ENCODE results near the gene EBLN1. TPM values are rescaled to one million over a fixed set of nuclear protein-coding genes. Genes with fewer than 3 reads are reported as not detected.
"Not testable (repeated sequence)": the region's sequence is repeated elsewhere in the genome, so short reads cannot be mapped to it uniquely, and the experiment has no call there.

Gene EBLN1
- total RNA-seq, 2 donors from 2014 or later = not detected

- no peaks in the 10 kb centered on the region for H3K36me3 Mint-ChIP-seq (ENCODE audit: insufficient read depth in 2 of 2)
- no peak overlapping the region for H3K4me3 Mint-ChIP-seq
- DNase-seq (no peak), ATAC-seq (replicated peaks in 1 of 2) (no peak)
- no peak overlapping the region for H3K27ac Mint-ChIP-seq
- no peaks in the 10 kb centered on the region for H3K9me3 Mint-ChIP-seq
- peaks cover 41% of the 10 kb centered on the region for H3K4me1 Mint-ChIP-seq (ENCODE audit: low read depth)
- no peaks in the 10 kb centered on the region for H3K27me3 Mint-ChIP-seq (ENCODE audit: low read depth)
Measured at GRCh38 chr10:22218448-22218847, 633 bp upstream of the EBLN1 start.

DNA sequence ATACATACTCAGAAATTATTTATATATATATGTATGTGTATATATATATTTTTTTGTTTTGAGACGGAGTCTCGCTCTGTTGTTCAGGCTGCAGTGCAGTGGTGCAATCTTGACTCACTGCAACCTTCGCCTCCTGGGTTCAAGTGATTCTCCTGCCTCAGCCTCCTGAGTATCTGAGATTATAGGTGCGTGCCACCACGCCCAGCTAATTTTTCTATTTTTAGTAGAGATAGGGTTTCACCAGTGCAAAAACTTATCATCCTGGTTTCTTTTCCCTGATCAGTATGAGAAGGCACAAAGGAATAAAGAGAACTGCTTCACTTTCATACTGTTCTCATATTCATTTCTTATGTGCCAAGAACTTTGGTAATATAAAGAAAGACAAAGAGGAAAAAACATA lies 731 bp downstream of the EBLN1 start:
- not testable (repeated sequence) for ATAC-seq (replicated peaks in 1 of 2)

GRCh38 chr10:22210267-22210666 lies 7.5 kb downstream of the EBLN1 start:
- Mint-ChIP-seq H3K27ac (no peak overlapping the region), H3K4me1 (ENCODE audit: low read depth) (no peaks in the 10 kb centered on the region), H3K27me3 (ENCODE audit: low read depth) (peaks cover 6% of the 10 kb centered on the region)

More for the DNA sequence above, 731 bp downstream of the EBLN1 start:
- H3K27me3 Mint-ChIP-seq (ENCODE audit: low read depth); H3K4me3 Mint-ChIP-seq; H3K9me3 Mint-ChIP-seq; H3K27ac Mint-ChIP-seq; DNase-seq; H3K36me3 Mint-ChIP-seq (ENCODE audit: insufficient read depth in 2 of 2): not testable (repeated sequence)
- H3K4me1 Mint-ChIP-seq (ENCODE audit: low read depth) = peaks cover 28% of the 10 kb centered on the region

GRCh38 chr10:22193945-22194344 lies 23.9 kb downstream of the EBLN1 start:
- Mint-ChIP-seq H3K4me3 (no peak overlapping the region), H3K36me3 (ENCODE audit: insufficient read depth in 2 of 2) (no peaks in the 10 kb centered on the region), H3K27ac (no peak overlapping the region), H3K27me3 (ENCODE audit: low read depth) (peaks cover 10% of the 10 kb centered on the region), H3K9me3 (no peaks in the 10 kb centered on the region), H3K4me1 (ENCODE audit: low read depth) (no peaks in the 10 kb centered on the region)
- no peak for ATAC-seq (replicated peaks in 1 of 2)
- no peak for DNase-seq

More at GRCh38 chr10:22210267-22210666, 7.5 kb downstream of the EBLN1 start:
- Mint-ChIP-seq H3K36me3 (ENCODE audit: insufficient read depth in 2 of 2) (no peaks in the 10 kb centered on the region), H3K9me3 (no peaks in the 10 kb centered on the region), H3K4me3 (no peak overlapping the region)
- ATAC-seq (replicated peaks in 1 of 2) (no peak), DNase-seq (no peak)

DNA sequence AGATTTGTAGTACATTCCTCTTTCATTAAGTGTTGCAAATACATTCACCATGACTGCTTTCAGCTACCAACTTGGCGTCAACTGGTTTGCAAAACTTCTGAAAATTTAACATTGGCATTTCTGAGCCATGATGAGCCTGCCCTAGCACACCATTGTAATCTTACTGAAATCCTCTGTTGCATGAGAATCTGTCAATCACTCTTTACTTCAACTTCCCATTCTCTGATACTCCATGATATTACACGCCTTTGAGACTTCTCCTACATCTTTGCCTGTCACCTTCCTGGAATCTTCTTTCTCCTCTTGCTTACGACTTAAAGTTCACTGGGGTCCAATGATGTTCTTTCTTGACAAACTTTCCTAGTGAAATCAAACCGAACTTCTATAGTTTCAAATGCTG lies 32.2 kb downstream of the EBLN1 start:
- Mint-ChIP-seq H3K36me3 (ENCODE audit: insufficient read depth in 2 of 2) (no peaks in the 10 kb centered on the region), H3K27ac (no peak overlapping the region), H3K4me1 (ENCODE audit: low read depth) (no peaks in the 10 kb centered on the region), H3K27me3 (ENCODE audit: low read depth) (peaks cover 33% of the 10 kb centered on the region), H3K4me3 (no peak overlapping the region), H3K9me3 (no peaks in the 10 kb centered on the region)
- DNase-seq (no peak), ATAC-seq (replicated peaks in 1 of 2) (no peak)

GRCh38 chr10:22183771-22184461 lies 33.9 kb downstream of the EBLN1 start:
- H3K27me3 Mint-ChIP-seq (ENCODE audit: low read depth) = peaks cover 33% of the 10 kb centered on the region
- no peaks in the 10 kb centered on the region for H3K4me1 Mint-ChIP-seq (ENCODE audit: low read depth)
- H3K9me3 Mint-ChIP-seq = no peaks in the 10 kb centered on the region
- no peak for DNase-seq
- H3K27ac Mint-ChIP-seq = no peak overlapping the region
- ATAC-seq (replicated peaks in 1 of 2) = no peak
- no peaks in the 10 kb centered on the region for H3K36me3 Mint-ChIP-seq (ENCODE audit: insufficient read depth in 2 of 2)
- no peak overlapping the region for H3K4me3 Mint-ChIP-seq

DNA sequence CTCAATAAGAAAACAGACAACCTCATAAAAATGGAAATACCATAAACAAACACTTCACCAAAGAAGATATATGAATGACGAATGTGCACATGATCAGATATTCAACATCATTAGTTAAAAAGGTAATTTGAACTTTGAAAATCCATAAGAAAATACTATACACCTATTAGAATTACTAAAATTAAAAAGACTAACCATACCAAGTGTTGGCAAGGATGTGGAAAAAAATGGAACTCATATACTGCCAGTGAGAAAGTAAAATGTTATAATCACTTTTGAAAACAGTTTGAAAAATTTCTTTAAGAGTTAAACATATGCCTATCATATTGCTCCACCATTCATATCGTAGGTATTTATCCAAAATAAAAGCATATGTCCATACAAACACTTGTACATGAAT lies 37.1 kb downstream of the EBLN1 start:
- ATAC-seq (replicated peaks in 1 of 2) = no peak
- H3K4me3 Mint-ChIP-seq = no peak overlapping the region
- no peaks in the 10 kb centered on the region for H3K9me3 Mint-ChIP-seq
- peaks cover 30% of the 10 kb centered on the region for H3K27me3 Mint-ChIP-seq (ENCODE audit: low read depth)
- no peaks in the 10 kb centered on the region for H3K4me1 Mint-ChIP-seq (ENCODE audit: low read depth)
- no peak for DNase-seq
- H3K36me3 Mint-ChIP-seq (ENCODE audit: insufficient read depth in 2 of 2) = no peaks in the 10 kb centered on the region
- H3K27ac Mint-ChIP-seq = no peak overlapping the region

DNA sequence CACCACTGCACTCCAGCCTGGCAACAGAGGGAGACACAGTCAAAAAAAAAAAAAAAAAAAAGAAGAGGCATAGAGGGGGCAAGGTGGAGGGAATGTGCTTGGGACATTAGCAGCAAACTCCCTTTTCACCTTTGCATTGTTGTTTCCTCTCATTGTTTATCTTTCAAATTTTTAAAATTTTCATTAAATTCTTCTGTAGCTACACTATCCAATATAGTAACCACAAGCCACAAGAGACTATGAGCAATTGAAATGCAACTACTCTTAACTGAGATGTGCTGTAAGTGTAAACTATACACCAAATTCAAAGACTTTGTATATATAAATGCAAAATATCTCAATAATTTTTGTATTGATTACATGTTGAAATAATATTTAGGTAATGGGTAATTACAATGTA lies 43.4 kb downstream of the EBLN1 start:
- peaks cover 7% of the 10 kb centered on the region for H3K4me1 Mint-ChIP-seq (ENCODE audit: low read depth)
- no peak for ATAC-seq (replicated peaks in 1 of 2)
- no peak for DNase-seq

DNA sequence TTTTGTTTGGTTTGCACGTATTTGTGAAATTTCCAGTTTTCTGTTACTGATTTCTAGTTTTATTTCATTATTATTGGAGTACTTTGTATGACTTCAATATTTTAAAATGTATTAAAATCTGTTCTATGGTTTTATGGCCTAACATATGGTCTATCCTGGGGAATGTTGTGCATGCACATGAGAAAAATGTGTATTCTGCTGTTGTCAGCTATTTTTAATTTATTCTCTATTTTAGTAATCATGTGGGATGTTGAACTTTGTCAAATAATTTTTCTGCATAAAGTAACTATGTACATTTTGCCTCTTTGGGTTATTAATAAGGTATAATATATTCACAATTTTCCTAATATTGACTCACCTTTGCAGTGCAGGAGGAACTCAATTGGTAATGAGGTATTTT lies 46.7 kb downstream of the EBLN1 start:
- Mint-ChIP-seq H3K4me3 (no peak overlapping the region), H3K27me3 (ENCODE audit: low read depth) (peaks cover 9% of the 10 kb centered on the region), H3K4me1 (ENCODE audit: low read depth) (peaks cover 19% of the 10 kb centered on the region), H3K36me3 (ENCODE audit: insufficient read depth in 2 of 2) (peaks cover 8 to 14% of the 10 kb centered on the region in 2 donors), H3K9me3 (peaks cover 3% of the 10 kb centered on the region in 2 donors), H3K27ac (no peak overlapping the region)
- ATAC-seq (replicated peaks in 1 of 2) (no peak), DNase-seq (no peak)

More for the DNA sequence above, 43.4 kb downstream of the EBLN1 start:
- H3K9me3 Mint-ChIP-seq = peaks cover 2 to 3% of the 10 kb centered on the region in 2 donors
- no peak overlapping the region for H3K4me3 Mint-ChIP-seq
- peaks cover 9% of the 10 kb centered on the region for H3K27me3 Mint-ChIP-seq (ENCODE audit: low read depth)
- H3K36me3 Mint-ChIP-seq (ENCODE audit: insufficient read depth in 2 of 2) = peaks cover 5 to 11% of the 10 kb centered on the region in 2 donors
- no peak overlapping the region for H3K27ac Mint-ChIP-seq

- DNase-seq = no peak
- Mint-ChIP-seq H3K4me3 (no peak overlapping the region), H3K36me3 (ENCODE audit: insufficient read depth in 2 of 2) (peaks cover 8 to 14% of the 10 kb centered on the region in 2 donors), H3K27ac (no peak overlapping the region), H3K27me3 (ENCODE audit: low read depth) (peaks cover 9% of the 10 kb centered on the region), H3K4me1 (ENCODE audit: low read depth) (peaks cover 19% of the 10 kb centered on the region), H3K9me3 (peaks cover 3% of the 10 kb centered on the region in 2 donors)
- no peak for ATAC-seq (replicated peaks in 1 of 2)
Measured at GRCh38 chr10:22170582-22170981, 47.2 kb downstream of the EBLN1 start.

- H3K9me3 Mint-ChIP-seq = peaks cover 0 to 5% of the 10 kb centered on the region in 2 donors
- H3K4me3 Mint-ChIP-seq = no peak overlapping the region
- no peak overlapping the region for H3K27ac Mint-ChIP-seq
- H3K27me3 Mint-ChIP-seq (ENCODE audit: low read depth) = no peaks in the 10 kb centered on the region
- DNase-seq = no peak
- no peaks in the 10 kb centered on the region for H3K36me3 Mint-ChIP-seq (ENCODE audit: insufficient read depth in 2 of 2)
- ATAC-seq (replicated peaks in 1 of 2) = no peak
- H3K4me1 Mint-ChIP-seq (ENCODE audit: low read depth) = peaks cover 9% of the 10 kb centered on the region
Measured at GRCh38 chr10:22159979-22160378, 57.8 kb downstream of the EBLN1 start.

GRCh38 chr10:22159180-22159579 lies 58.6 kb downstream of the EBLN1 start:
- Mint-ChIP-seq H3K4me1 (ENCODE audit: low read depth) (peaks cover 9% of the 10 kb centered on the region), H3K4me3 (peak overlapping the region; percentile 65 to 71), H3K36me3 (ENCODE audit: insufficient read depth in 2 of 2) (no peaks in the 10 kb centered on the region), H3K27me3 (ENCODE audit: low read depth) (no peaks in the 10 kb centered on the region), H3K27ac (peak overlapping the region; percentile 66), H3K9me3 (peaks cover 0 to 5% of the 10 kb centered on the region in 2 donors)
- DNase-seq (no peak), ATAC-seq (replicated peaks in 1 of 2) (no peak)
